Memory B cell (primary cell): ENCODE data around the gene FBXO45.
"Not testable (repeated sequence)": the region's sequence is repeated elsewhere in the genome, so short reads cannot be mapped to it uniquely, and the experiment has no call there.

Experiments
- ATAC-seq: fragments of 150-1000 bp; cut with Tn5 transposase; 2 replicates; pipeline ENCODE4 v1.10.0; 2021; ENCODE audit warnings: low read depth, mild to moderate bottlenecking, moderate library complexity
- DNase-seq, 2 donors: peaks; one replicate each; pipeline ENCODE4 v3.0.0; 2022; ENCODE audit warnings: low spot score in 2 of 2
- H3K27ac Mint-ChIP-seq: one replicate; pipeline ENCODE4 v1.8.0; 2022; ENCODE audit warnings: mild to moderate bottlenecking, moderate library complexity, mixed read lengths
- H3K27me3 Mint-ChIP-seq: one replicate; pipeline ENCODE4 v1.8.0; 2022; ENCODE audit warnings: mixed read lengths
- H3K36me3 Mint-ChIP-seq: one replicate; pipeline ENCODE4 v1.8.0; 2022; ENCODE audit warnings: mild to moderate bottlenecking, mixed read lengths
- H3K4me1 Mint-ChIP-seq: one replicate; pipeline ENCODE4 v1.8.0; 2022; ENCODE audit warnings: mixed read lengths
- H3K4me3 Mint-ChIP-seq: one replicate; pipeline ENCODE4 v1.8.0; 2022; ENCODE audit warnings: mild to moderate bottlenecking, moderate library complexity, mixed read lengths
- H3K9me3 Mint-ChIP-seq: one replicate; pipeline ENCODE4 v1.8.0; 2022; ENCODE audit warnings: mixed read lengths

Gene FBXO45

DNA sequence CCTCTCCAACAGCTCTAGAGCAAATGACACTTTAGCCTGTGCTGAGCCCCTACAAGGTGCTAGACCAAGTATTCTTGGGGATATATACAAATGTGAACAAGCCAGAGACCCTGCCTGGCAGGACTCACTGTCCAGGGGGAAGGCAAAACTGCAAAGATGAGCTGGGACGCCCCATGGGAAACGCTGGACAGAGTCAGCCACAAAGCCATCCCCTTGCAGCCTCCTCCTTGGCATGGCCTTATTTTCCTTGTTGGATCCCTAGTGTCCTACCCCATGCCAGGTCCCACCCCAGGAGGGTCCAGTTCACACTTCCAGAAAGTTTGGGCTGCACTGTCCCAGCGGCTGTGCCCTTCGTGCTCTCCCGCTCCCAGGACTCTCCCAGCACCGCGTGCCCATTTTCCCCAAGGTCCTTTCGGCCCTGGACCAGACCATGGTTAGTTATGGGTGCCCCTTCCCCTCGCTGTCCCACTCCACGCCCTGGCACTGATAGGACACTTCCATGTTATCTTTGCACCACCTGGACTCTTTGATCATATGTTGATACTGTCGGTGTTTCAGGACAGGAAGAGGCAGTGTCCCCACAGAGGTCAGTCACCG is 65.2 kb downstream of the FBXO45 start:
- H3K4me3 Mint-ChIP-seq = peak overlapping the region; percentile 97
- peaks cover 45% of the 10 kb centered on the region for H3K4me1 Mint-ChIP-seq
- H3K9me3 Mint-ChIP-seq = no peaks in the 10 kb centered on the region
- no peak for DNase-seq
- peak overlapping the region; percentile 97 for H3K27ac Mint-ChIP-seq
- no peak for ATAC-seq
- H3K27me3 Mint-ChIP-seq = no peaks in the 10 kb centered on the region
- H3K36me3 Mint-ChIP-seq = no peaks in the 10 kb centered on the region

DNA sequence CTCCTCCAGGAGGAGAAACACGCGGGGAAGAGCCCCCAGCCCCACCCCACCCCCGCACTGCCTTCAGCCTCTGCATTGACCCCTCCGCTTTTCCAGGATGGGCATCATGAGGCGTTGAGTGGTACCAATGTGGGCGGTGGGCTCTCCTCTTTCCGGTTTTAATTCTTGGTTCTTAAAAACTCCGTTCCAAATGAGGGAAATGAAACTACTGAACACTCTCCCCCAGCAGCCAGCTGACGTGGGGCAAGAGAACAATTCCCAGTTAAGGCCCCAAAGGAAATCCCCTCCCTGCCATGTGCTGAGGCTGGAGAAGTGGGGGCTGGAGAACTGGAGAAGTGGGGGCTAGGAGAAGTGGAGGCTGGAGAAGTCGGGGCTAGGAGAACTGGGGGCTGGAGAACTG is 65.8 kb downstream of the FBXO45 start:
- peak; percentile 49 for ATAC-seq
- peak overlapping the region; percentile 97 for H3K27ac Mint-ChIP-seq
- H3K4me3 Mint-ChIP-seq = peak overlapping the region; percentile 97
- peak; percentile 38 to 55 for DNase-seq
- peaks cover 50% of the 10 kb centered on the region for H3K4me1 Mint-ChIP-seq
- no peaks in the 10 kb centered on the region for H3K27me3 Mint-ChIP-seq
- H3K9me3 Mint-ChIP-seq = no peaks in the 10 kb centered on the region
- no peaks in the 10 kb centered on the region for H3K36me3 Mint-ChIP-seq

DNA sequence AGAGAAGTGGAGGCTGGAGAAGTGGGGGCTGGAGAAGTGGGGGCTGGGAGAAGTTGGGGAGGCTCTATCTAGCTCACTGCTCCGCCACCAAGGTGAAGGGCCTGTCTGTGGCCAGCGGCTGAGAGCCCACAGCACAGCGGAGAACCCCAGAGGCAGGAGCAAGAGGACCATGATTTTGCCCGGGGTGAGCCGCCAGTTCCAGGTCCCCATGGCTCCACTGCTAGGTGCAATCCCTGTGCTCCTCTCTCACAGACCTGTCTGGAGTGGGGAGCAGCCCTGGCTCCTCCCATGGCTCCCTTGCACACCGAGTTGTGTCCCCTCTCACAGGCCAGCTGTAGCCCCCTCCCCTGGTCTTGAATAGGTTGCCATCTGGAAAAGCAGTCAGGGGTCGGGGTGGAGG is 66.4 kb downstream of the FBXO45 start:
- peaks cover 49% of the 10 kb centered on the region for H3K4me1 Mint-ChIP-seq
- H3K9me3 Mint-ChIP-seq = no peaks in the 10 kb centered on the region
- H3K27me3 Mint-ChIP-seq = no peaks in the 10 kb centered on the region
- ATAC-seq (no peak), DNase-seq (no peak)
- H3K4me3 Mint-ChIP-seq = peak overlapping the region; percentile 40
- H3K36me3 Mint-ChIP-seq = no peaks in the 10 kb centered on the region
- H3K27ac Mint-ChIP-seq = peak overlapping the region; percentile 97

GRCh38 chr3:196636369-196637349 is 68.2 kb downstream of the FBXO45 start:
- Mint-ChIP-seq H3K4me1 (peaks cover 51% of the 10 kb centered on the region), H3K27me3 (no peaks in the 10 kb centered on the region), H3K36me3 (no peaks in the 10 kb centered on the region), H3K27ac (peak overlapping the region; percentile 97), H3K9me3 (no peaks in the 10 kb centered on the region), H3K4me3 (no peak overlapping the region)
- no peak for DNase-seq
- no peak for ATAC-seq

DNA sequence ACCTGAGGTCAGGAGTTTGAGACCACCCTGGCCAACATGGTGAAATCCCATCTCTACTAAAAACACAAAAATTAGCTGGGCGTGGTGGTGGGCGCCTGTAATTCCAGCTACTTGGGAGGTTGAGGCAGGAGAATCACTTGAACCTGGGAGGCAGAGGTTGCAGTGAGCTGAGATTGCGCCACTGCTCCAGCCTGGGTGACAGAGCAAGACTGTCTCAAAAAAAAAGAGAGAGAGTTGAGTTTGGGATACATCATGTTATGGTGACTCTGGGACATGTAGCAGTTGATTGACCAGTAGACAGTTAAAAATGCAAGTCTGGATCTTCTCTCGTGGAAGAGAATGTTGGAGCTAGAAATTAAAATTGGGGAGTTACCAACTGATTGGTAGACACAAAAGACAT is 69.5 kb downstream of the FBXO45 start:
- H3K27ac Mint-ChIP-seq = peak overlapping the region; percentile 97
- not testable (repeated sequence) for H3K36me3 Mint-ChIP-seq, ATAC-seq

More for the DNA sequence above, 69.5 kb downstream of the FBXO45 start:
- peaks cover 53% of the 10 kb centered on the region for H3K4me1 Mint-ChIP-seq
- H3K4me3 Mint-ChIP-seq, H3K27me3 Mint-ChIP-seq, H3K9me3 Mint-ChIP-seq, DNase-seq: not testable (repeated sequence)
